Stimulated activated CD8-positive, alpha-beta memory T cell treated with anti-CD3 and anti-CD28 coated beads, Interleukin-15, amount 100 ng/mL, for 1 hour (primary cell): ENCODE data around the gene KIFC3.
"Not testable (repeated sequence)": the region's sequence is repeated elsewhere in the genome, so short reads cannot be mapped to it uniquely, and the experiment has no call there.

ENCODE experiments used
- DNase-seq: peaks from one replicate; pipeline ENCODE4 v3.0.0-alpha.2; 2020; ENCODE audit warnings: low read depth

KIFC3 gene

DNA sequence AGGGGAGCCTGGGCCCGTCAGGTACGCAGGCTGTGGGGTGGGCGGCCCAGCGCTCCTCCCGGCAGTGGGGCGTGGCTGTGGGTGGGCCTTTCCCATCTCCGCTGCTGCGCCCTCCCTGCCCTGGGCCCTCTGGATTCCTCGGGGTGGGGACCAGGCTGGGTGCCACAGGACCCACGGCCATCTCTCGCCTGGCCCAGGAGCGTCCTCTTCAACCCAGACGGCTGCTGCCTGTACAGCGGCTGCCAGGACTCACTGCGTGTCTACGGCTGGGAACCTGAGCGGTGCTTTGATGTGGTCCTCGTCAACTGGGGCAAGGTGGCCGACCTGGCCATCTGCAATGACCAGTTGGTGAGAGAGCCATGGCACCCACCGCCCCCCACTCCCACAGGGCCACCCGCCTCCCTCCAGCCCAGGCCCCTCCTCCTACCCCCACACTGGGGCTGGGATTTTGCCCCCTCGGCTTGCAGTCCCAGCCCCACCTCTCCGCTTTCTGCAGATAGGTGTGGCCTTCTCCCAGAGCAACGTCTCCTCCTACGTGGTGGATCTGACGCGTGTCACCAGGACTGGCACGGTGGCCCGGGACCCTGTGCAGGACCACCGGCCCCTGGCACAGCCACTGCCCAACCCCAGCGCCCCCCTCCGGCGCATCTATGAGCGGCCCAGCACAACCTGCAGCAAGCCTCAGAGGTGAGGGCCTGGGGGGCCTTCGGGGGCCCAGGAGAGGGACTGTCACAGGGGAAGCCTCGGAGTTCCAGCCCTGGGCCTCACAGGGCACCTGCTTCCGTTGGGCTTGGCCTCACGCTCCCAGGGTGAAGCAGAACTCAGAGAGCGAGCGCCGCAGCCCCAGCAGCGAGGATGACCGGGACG lies 49.5 kb downstream of the KIFC3 start:
- DNase-seq, result no peak

DNA sequence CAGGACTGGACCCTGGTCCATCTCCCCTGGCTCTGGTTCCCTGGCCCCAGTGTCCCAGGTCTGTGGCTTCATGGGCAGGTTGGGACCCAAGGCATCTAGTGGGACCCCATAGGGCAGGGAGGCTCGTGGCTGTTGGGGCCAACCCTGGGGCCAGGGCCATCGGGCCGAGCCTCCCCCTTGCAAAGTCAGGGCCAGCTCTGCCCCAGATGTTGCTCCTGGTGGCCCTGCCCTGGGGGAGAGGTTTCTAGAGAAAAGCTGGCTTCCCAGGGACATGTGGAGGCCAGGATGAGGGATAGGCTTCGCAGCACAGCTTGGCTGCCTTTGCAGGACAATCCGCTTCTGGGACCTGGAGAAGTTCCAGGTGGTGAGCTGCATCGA lies 50.1 kb downstream of the KIFC3 start:
- no peak for DNase-seq

DNA sequence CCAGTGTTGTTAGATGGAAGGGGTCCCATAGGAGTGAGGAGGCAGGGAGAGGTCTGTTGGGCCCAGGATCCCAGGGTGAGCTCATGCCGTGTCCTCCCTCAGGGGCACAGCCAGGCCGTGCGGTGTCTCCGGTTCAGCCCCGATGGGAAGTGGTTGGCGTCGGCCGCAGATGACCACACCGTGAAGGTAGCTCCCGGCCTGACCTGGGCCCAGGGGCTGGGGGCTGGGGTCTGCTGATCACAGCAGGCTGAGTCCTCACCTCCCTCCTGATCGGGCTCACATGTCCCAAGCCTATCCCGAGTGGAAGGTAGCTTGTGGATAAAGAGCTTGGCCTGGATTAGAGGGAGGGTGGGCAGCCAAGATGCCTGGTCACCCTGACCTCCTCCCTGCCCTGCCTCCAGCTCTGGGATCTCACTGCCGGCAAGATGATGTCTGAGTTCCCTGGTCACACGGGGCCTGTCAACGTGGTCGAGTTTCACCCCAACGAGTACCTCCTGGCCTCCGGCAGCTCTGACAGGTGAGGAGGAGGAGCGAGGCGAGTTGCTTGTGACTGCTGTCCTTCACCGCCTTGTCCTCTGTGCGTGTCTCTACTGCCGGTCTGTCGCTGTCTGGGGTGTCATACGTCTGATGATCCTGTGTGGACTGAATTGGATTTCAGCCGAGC lies 50.6 kb downstream of the KIFC3 start:
- DNase-seq, result no peak

DNA sequence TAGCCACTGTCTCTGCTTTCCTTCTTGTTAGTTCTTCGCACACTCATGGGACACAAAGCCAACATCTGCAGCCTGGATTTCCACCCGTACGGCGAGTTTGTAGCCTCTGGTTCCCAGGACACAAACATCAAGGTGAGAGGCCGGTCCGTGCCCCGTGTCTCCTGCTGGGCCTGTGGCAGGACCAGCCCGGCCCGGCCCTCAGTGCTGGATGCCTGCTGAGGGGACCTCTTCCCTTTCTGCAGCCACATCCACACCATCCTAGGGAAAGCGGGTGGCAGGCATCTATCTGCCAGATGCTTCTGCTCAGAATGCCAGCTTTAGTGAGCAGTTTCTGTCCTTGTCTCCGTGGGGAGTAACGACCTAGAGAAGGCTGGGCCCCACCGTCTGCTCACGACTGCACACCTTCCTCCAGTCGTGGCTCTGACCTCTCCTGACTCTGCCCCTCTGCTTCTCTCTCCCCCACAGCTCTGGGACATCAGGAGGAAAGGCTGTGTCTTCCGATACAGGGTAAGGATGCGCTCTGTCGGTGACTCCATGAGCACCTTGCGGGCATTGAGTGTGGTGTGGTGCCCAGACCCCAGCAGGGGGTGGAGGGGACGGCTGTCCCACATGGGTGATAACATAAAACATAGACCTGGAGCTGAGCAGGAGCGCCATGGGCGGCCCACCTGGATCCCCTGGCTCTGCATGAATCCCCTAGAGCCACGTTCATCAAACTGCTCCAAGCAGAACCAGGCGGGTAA lies 51.3 kb downstream of the KIFC3 start:
- DNase-seq, result no peak

DNA sequence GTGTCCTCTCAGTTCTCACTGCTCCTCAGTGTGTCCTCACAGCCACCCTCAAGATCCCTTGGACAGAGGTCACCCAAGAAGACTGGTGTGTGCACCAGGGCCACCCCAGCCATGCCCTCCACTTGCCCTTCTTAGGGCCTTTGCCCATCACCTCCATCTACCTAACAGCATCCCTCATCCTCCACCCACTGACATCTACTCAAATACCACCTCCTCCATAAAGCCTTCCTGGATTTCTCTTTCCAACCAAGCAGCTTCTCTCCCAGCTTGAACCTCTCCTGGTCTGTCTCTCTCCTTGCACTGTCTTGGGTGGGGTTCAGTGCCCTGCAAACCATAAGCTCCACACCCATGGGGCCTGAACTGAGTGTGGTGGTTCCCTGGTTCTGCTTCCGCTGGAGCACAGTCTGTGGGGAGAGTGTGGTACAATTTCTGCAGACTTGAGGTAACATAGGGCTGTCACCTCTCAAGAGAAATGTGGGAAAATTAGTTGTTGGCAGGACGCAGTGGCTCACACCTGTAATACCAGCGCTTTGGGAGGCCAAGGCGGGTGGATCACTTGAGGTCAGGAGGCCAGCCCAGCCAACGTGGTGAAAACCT lies 52.3 kb downstream of the KIFC3 start:
- DNase-seq, result no peak

DNA sequence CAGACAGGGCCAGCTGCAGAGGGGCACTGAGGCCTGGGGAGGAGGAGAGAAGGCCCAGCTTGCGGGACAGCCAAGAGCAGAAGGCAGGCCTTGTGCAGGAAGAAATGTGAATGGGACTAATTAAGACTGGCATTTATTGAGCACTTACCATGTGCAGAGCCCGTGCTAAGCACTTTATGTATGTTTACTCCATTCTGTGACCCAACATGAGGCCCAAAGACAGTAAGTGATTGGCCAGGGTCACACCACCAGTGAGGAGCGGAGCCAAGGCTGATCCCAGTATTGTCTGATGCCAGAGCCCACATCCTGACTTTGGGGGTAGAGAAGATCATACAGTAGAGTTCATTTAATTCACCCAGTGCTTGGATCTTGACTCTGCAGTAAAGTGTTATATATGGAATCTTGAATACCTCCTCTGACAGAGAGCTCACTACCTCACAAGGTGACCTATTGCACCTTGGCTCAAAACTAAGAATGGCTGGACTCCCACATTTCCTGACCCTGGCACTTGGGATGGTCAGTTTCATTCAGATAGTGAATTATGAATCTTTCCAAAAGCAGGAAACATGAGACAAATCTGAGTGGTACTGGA lies 53.1 kb downstream of the KIFC3 start:
- no peak for DNase-seq

DNA sequence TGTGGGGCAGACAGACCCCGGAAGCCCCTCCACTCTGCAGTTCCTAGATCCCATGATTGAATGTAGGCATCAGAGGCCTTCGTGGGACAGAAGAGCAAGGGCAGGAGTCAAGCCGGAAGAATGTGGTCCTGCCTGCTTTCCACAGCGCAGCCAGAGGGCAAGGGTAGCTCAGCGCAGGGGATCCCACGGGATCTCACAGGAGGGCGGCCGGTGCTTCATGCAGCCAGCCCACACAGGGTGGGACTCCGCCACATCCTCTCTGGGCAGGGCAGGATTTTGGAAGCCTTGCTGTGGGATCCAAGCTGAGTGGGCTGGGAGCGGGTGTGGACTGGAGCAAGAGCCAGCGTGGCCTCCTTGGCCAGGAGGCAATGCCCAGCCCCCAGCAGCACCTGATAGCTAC lies 53.7 kb downstream of the KIFC3 start:
- DNase-seq, result no peak

DNA sequence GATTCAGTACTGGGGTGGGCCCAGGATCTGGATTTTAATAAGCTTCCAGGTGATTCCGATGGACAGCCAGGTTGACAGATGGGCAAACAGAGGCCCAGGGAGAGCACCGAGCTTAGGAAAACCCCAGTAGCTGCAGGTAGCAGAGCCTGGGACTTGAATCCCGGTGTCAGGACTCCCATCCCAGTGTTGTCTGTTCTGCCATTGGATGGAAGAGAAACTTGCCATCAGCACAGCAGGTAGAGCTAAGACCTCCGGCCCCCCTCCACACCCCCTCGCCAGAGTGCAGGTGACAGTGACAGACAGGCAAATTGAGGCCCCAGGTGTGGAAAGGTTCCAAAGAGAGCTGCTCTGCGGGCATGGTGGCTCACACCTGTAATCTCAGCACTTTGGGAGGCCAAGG lies 54.3 kb downstream of the KIFC3 start:
- DNase-seq, result no peak

DNA sequence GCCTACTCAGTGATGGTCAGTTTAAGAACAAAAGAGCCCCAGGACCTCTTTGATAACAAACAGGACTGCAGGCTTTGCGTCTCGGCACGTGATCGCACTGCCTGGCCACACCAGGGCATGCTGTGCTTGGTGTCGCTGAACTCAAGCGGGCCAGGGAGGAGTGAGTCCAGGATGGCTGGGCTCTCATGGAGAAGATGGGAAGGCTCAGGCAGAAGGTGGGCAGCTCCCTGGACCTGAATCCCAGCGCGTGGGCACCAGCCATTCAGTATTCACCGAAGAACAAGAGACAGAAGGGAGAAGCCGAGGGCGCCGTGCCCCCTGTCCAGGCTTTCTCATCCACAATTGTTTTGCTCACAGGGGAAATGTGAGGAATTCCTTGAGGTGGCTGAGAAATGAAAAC lies 54.8 kb downstream of the KIFC3 start:
- no peak for DNase-seq

DNA sequence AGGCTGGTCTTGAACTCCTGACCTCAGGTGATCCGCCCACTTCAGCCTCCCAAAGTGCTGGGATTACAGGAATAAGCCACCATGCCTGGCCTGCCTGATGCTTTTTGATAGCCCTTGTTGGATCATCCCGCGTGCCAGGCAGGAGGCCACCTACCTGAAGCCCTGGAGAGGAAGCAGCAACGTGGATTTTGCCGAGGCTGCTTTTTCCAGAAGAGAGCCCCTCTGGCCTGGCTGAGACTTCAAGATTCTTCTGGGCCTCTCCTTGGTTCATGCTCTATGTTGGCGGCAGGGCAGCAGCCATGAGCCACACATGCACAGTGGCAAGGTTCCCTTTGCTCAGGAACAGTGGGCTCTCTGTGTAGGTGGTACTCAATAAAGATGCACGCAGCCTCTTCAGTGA lies 55.2 kb downstream of the KIFC3 start:
- no peak for DNase-seq

DNA sequence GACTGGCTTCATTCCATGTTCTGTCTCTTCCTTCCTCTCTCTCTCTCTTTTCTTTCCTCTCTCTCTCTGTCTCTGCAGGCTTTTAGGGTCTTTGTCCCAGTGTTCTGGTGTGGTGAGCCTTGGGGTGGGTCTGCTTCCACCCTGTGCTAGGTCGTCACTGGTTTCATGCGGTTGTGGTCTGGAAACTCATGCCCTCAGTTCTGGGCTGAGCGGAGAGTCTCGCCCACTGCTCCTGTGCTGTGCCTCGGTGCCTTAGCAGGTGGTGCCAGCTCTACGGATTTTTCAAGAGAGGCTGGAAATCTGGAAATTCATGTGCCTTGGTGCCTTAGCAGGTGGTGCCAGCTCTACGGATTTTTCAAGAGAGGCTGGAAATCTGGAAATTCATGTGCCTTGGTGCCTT lies 56.0 kb downstream of the KIFC3 start:
- DNase-seq, result not testable (repeated sequence)

DNA sequence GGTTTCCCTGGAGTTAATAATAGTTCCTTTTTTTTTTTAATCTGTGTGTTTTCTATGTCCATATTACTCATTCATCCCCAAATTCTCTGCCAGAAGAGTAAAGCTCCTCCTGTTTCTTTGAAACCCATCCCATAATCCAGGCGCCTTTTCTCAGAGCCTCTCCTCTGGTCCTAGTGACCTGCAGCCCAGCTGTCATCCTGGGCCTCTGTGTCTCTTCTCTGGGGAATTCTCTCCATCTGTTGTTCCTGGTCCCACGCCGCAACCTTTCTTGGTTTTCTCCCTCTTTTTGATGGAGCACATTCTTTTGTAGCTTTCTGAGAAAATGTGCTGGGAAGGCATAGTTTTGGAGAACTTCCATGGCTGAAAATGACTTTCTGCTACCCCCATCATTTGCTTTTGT lies 56.5 kb downstream of the KIFC3 start:
- DNase-seq, result no peak

DNA sequence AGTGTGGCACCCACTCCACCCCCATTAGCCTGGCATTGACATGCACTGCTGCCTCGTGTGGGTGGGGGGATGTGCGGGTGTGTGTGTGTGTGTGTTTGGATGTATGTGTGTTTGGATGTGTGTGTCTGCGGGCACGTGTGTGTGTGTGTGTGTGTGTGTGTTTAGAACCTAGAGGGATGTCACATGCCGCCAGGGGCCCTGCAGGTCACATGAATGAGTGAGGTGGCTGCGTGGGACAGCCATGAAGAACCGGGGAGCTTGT lies 57.7 kb downstream of the KIFC3 start:
- DNase-seq, result no peak

DNA sequence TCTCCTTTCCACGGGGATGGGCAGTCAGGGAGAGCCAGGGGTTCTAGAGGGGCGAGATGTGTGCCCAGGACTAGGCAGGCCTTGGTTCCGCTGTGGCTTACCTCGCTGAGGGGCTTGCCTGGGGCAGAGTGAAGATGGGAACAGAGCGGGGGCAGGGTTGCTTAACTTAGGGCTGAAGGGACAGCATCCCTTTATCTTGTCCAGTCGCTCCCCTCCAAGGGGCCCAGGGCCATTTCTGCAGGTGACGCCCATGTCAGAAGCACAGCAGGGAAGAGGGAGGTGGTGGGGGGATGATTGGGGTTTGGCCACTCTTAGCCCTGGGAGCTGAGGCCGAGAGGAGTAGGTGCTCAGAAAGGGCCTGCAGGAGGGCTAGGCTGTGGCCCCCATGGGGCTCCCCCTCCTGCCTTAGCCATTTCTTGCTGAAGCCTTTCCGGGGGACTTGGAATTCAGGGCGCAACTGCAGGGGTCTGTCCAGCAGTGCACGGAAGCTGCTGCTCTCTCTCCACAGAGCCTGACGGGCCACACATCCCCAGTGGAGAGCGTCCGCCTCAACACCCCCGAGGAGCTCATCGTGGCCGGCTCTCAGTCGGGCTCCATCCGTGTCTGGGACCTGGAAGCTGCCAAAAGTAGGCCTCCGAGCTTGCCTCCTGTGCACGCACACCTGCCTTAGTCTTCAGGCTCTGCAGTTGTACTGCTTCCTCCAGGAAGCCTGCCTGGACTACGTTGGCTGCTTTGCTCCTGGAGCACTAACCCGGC lies 58.2 kb downstream of the KIFC3 start:
- DNase-seq, result no peak

DNA sequence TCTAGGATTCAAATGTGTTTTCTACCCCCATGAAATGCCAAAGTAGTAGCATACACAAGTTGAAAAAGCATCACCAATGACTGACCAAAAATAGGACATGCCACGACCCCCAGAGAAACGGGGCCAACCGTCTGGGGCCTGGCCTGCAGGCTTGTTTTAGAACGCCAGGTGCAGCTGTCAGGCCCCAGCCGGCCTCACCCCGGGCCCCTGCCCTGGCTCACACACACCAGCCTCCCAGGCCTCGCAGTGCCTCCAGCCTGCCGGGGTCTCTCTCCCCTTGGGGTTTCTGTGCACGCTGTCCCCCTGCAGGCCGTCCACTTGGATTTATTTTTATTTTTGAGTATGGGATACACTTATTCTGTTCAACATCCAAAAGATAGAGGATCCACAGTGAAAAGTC lies 58.8 kb downstream of the KIFC3 start:
- DNase-seq, result no peak

DNA sequence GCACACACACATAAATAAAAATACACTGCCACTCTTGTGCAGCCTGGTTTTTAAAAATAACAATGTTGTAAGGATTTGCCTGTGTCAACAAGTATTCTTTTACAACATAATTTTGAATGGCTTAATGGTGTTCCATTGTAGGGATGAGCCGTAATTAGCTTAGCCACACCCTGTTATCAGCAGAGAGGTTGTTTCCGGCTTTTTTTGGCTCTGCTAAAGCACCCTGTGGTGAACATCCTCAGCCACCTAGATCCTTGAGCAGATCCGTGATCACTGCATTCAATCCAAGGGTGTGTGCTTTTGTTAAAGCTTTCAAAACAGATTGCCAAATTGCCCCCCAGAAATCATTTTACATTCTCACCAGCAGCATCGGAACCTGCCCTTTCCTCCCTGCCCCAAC lies 59.7 kb downstream of the KIFC3 start:
- DNase-seq, result no peak

DNA sequence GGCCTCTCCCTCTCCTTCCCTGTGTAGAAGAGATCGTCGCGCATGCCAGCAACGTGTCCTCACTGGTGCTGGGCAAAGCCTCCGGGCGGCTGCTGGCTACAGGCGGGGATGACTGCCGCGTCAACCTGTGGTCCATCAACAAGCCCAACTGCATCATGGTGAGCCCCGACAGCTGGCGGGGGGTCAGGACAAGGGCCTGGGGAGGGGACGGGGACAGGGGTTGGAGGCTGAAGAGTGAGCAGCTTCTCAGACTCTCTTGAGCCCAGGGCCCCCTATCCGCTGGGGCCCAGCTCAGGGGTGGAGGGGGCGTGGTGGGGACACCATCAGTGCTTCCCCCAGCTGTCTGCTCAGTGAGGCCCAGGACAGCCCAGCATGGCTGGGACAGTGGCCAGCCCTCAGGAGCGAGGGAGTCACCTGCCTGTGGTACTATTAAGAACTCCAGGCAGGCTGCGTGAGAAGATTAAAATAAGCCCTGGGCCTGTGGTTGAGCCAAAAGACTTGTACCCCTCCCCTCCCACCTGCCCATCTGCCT lies 60.6 kb downstream of the KIFC3 start:
- no peak for DNase-seq

DNA sequence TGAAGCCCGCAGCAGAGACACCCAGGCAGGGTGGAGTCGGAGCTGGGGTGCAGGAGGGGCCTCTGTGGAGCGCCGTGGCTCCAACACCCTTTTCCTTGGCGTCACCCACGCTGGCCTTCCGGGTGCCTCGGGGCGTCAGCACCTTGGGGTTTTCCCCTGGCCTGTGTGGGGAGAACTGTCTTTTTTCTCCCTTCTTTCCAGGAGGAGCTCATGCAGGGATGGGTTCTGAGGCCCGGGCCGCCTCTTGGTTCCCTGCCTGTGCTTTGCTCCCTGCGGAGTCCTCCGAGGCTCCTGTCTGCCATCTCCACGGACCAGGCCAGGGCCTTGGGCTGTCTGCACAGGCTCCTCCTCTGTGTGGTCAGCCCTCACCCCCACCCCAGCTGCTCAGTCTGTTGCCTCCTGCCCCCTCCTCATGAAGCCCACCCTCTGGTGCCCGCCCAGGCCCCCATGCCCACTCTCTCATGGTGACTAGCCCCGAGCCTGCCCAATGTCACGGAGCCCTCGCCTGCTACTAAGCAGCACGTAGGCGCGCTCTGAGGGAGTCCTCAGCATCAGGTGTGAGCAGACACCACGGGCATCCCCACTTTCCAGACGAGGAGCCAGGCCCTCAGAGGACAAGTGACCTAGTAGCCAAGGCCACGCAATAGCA lies 61.7 kb downstream of the KIFC3 start:
- DNase-seq, result no peak

DNA sequence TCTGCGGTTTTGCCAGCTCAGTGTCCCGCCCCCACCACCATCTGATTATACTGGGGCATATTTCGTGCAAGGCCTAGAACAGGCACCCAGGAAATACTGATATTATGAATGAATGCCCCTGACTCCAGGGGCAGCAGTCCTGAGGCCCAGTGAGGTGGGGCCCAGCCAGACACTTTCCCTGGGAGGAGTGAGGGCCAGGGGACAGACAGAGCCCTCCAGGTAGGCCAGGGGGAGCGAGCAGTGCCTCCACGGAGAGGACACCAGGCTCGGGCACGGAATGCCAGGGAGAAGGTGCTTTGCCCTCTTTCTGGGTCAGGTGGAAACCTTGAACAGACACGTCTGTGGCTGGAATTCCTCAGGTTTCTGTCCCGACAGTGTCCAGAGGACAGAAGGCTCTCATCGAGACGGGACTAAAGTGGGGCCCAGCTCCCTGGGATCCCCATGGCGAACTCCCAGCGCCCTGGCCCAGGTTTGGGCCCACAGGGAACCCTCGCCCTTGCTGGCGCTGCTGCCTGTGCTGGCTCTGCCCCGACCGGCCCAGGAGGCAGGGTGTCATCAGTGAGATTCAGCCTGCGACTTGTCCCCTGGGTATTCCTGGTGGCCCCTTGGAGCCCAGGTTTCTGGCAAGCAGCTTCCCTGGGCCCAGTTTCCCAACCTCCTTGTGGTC lies 62.4 kb downstream of the KIFC3 start:
- no peak for DNase-seq

DNA sequence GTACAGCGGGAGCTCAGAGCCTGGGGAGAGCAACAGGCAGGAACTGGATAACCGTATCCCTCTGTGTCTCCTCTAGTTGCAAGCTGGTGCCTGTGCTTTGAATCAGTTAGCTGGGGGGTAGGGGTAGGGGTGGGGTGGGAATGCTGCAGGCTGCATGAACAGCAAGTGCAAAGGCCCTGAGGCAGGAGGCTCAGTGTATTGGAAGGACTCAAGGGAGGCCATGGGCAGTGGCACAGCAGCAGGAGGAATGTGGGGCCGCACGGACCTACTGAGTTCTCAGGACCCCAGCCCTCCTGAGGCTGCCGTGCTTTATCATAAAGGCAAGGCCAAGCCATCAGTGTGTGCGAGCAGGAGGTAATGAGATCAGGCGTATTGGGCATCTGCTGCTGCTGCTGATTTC lies 63.4 kb downstream of the KIFC3 start:
- DNase-seq, result no peak
